HG02678 (cell line): ENCODE results near the gene LRRC9.
"Not testable (repeated sequence)": the region's sequence is repeated elsewhere in the genome, so short reads cannot be mapped to it uniquely, and the experiment has no call there.

ENCODE experiments used
- ATAC-seq: cut with Tn5 transposase; IDR thresholded peaks from one replicate; pipeline ENCODE4 v1.9.1; 2021; ENCODE audit warnings: mild to moderate bottlenecking, moderate library complexity; ENCODE audit not compliant: unreplicated experiment

Gene LRRC9

GRCh38 chr14:59919570-59920377, at the start of gene LRRC9:
TSS of gene LRRC9 (plus strand) at chr14:59920144.
- ATAC-seq = peak; percentile 25

- ATAC-seq = peak; percentile 72
Measured at GRCh38 chr14:59870277-59871165, 49.4 kb upstream of the LRRC9 start, which contains the start of gene RTN1. TSS of gene RTN1 (minus strand) at chr14:59870776. CDS start at chr14:59870630, 146 bp downstream.

- ATAC-seq = peak; percentile 17
Measured at GRCh38 chr14:59871166-59871495, 48.8 kb upstream of the LRRC9 start.

GRCh38 chr14:59882957-59883356, 37.0 kb upstream of the LRRC9 start:
- no peak for ATAC-seq

GRCh38 chr14:59890676-59891075, 29.3 kb upstream of the LRRC9 start:
- no peak for ATAC-seq

GRCh38 chr14:59895721-59896120, 24.2 kb upstream of the LRRC9 start:
- no peak for ATAC-seq

GRCh38 chr14:59897757-59898383, 22.1 kb upstream of the LRRC9 start:
- ATAC-seq = no peak

- ATAC-seq = no peak
Measured at GRCh38 chr14:59900556-59900955, 19.4 kb upstream of the LRRC9 start.

- ATAC-seq = no peak
Measured at GRCh38 chr14:59904184-59904583, 15.8 kb upstream of the LRRC9 start.

- no peak for ATAC-seq
Measured at GRCh38 chr14:59905188-59905587, 14.8 kb upstream of the LRRC9 start.

- ATAC-seq = no peak
Measured at GRCh38 chr14:59912443-59912842, 7.5 kb upstream of the LRRC9 start.

- ATAC-seq = no peak
Measured at GRCh38 chr14:59913187-59913586, 6.8 kb upstream of the LRRC9 start.

GRCh38 chr14:59918824-59919569, 947 bp upstream of the LRRC9 start:
- peak; percentile 54 for ATAC-seq

- no peak for ATAC-seq
Measured at GRCh38 chr14:59920378-59920683, 387 bp downstream of the LRRC9 start.

- no peak for ATAC-seq
Measured at GRCh38 chr14:59925797-59926196, 5.9 kb downstream of the LRRC9 start.

GRCh38 chr14:59926534-59926933, 6.6 kb downstream of the LRRC9 start:
- ATAC-seq = no peak

- ATAC-seq = no peak
Measured at GRCh38 chr14:59931237-59931636, 11.3 kb downstream of the LRRC9 start.

- ATAC-seq = no peak
Measured at GRCh38 chr14:59936145-59936544, 16.2 kb downstream of the LRRC9 start.

GRCh38 chr14:59939828-59940227, 19.9 kb downstream of the LRRC9 start:
- ATAC-seq = peak; percentile 50

- not testable (repeated sequence) for ATAC-seq
Measured at GRCh38 chr14:59942296-59942862, 22.4 kb downstream of the LRRC9 start.

GRCh38 chr14:59944909-59945308, 25.0 kb downstream of the LRRC9 start:
- no peak for ATAC-seq
